Measurements from ENCODE around the gene ACSF3.

ACSF3 gene

DNA sequence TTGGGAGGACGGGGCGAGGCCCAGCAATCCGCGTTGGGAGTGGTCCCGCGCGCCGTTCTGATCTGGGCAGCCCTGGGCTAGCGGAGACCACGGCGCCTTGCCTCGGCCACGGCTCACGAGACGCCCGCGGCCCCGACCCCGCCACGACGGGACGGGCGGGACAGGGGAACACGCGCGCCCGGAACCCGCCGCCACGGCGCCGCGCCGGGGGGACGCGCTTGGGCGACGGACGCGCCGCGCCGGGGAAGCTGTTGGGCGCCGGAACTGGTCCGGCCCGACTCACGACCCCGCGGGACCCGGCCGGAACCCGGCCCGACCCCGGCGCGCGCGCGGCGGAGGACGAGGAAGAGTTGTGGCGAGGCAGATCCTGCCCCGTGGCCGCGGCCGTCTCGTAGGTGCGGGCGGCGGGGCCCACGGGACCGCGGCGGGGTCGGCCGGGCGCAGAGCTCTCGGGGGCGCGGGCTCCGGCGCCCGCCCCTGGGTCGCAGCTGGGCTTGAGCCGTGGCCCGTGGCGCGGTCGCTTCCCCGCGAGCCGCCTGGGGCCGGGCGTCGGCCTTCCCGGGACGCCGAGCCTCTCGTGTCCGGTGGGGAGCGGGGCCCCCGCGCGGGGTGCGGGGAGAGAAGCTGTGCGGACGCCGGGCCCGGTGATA lies at the start of gene ACSF3:
Gene ACSF3, plus strand, starts transcription at position 251 of the 650 bp plus-strand sequence. CDS start 6,830 bp downstream, outside the sequence.
- peak; percentile 72 for DNase-seq

DNA sequence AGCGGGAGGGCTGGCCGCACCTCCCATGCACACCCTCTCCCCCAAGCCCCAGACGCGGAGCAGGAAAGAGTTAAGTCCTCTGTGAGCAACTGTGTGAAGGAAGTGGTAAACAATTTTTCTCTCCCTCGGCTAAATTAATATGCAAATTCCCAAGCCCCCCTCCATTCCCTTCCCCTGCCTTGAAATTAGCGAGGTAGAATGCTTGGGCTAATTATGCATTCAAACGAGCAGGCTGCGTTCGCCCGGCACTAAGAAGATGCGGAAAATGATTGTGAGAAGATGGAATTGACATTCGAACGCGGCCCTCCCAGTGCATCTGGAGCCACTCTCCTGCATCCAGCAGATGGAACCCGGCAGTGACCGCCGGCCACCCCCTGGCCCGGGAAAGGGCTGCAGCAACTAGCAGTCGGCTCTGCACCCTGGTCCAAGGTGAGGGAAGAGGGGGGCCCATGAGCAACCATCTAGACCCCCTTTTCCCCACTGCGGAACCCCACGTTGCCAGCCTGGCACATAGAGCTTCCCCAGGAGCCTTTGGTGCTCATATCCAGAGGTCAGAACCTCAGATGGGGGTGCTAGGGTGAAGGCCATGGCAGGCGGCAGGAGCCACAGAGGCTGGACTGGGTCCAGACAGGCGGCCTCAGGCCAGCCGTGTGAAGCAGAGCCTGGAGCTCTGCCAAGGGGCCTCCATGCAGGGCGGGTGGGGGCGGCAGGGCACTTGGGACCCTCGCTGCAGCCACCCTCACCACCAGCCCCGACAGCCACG lies 49.1 kb upstream of the ACSF3 start:
- no peak for DNase-seq

DNA sequence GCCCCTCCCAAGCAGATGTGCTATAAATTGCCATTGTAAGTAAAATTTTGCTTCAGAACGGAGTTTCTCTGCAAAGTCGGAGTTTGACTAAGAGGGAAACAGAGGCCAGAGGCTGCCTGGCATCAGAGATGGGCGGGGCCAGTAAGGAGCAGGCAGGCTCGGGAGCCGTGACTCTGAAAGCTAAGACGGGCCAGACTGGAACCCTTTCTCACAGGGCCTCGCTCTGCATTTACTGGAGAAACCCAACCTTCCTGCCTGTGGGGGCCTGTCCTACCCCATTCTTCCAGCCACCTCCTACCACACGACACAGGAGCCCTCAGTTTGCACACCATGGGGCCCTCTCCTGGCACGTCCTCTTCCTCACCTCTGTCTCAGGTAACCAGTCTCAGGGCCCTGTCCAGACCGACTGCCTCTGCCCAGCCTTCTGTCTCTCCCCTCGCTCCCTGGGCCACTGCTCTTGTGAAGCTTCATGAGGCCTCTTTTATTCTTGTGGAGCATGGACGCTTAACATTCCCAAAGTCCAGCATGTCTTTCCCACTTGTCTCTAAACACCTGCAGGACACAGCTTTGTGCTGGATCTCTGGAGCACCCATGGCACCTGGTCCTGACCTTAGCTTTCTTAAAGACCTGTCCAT lies 48.4 kb upstream of the ACSF3 start:
- DNase-seq, result no peak

DNA sequence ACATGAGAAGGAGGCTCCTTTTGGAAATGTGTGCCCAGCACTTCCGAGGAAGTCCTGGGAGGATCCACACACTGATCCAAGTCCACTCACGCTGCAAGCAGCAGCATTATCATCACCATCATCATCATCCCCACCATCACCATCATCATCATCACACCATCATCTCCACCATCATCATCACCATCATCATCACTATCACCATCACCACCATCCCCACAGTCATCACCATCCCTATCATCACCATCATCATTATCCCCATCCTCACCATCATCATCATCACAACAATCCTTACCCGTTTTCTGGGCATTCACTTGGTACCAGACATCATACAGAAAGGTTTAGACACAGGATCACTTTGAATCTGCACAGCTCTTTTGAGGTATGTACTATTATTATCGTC lies 47.8 kb upstream of the ACSF3 start:
- DNase-seq, result no peak

DNA sequence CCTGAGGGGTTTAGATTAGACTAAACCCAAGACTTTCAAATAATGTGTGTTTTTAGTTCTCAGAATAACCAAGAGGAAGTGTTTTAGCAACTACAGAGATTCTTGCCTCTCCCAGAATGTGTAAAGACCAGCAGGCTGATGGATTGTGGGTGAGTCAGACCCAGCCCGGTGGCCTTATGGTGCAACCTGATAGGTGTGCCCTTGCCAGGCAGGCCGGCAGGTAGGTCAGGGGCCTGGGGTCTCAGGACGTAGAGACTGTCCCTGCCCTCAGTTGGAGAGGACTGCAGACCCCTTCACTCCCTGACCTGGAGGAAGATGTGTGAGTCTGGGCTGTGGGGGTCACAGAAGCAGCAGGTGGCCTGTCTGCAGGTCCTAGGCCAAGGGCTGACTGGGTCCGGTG lies 47.2 kb upstream of the ACSF3 start:
- DNase-seq, result no peak

DNA sequence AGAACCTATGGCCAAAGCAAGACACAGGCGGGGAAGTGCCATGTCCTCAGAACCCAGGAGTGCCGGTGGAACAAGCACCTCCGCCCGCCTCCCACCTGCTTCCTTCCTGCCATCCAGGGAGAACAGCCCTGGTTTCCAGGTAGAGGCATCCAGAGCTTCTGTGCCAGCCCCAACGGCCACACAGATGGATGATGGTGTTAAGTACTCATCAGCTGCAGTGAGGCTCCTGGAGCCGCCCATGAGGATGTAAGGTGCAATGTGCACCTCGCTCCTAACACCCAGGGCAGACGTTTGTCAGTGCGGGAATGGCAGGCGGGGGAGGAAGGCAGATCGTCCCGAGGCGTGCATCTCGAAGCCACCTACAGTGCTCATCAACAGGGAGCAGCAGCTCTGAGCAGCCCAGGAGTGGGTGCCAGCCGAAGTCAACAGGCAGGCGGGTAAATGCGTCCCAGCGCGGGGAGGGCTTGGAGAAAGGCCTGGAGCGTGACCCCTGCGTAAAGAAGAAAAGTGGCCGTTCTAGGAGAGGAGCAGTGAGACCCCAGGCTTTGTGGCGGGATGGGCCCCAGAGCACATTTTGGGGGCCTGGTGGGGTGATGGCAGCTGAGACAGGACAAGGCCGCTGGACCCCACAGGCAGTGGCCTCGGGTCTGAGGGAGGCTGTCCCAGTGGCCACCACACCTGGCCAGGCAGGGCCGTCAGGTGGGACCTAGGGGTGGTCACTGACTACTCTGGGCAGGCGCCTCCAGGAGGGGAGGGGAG lies 46.1 kb upstream of the ACSF3 start:
- DNase-seq, result no peak

DNA sequence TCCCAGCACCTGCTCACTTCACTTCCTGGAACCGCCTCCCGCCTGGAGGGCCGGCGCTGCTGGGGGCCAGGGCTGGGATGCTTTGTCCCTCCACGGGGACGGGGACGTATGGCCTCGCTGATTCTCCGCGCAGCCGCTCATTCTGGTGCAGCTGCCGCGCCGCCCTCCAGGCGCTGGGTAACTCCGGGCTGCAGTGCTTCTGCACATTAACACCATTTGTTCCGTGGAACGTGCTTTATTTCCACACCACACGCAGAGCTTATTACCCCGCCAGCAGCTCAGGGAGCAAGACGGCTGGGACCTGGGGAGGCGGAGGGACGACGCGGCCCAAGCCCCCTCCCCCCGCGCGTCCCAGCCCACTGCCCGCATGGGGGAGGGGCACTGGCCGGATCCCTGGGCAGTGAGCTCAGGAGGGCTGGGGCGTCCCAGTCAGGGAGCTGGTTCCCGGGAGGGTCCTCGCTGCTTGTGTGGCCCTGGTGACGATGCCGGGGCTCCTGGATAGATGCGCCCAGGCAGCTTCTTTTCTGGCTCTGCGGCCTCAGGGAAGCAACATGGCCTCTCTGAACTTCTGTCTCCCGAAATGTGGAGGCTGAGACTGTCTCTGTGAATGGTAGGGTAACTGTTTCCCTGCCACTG lies 45.4 kb upstream of the ACSF3 start:
- DNase-seq, result no peak

DNA sequence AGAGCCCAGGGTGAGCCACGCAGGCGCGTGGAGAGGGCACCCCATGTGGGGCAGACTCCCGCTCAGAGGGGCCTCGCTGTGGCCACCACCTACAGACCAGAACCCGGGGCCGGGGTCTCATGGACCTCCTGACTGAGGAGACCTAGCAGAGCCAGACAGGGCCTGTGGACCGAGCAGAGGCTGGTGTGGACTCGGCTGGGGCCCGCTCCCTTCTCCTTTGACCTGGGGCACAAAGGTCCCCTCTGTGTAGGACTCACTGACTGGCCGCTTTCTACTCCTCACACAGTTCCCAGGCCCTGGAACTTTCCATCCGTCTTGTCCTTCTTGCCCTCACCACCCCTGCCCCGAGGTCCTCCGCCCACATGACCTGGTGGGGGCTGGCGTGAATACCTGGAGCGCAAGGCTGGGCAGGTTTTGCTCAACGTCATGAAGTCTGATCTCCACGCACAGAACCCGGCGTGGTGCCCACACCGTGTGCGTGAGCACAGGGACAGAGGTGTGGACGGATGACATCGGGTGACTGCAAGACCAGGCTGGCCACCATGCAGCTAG lies 44.7 kb upstream of the ACSF3 start:
- no peak for DNase-seq

DNA sequence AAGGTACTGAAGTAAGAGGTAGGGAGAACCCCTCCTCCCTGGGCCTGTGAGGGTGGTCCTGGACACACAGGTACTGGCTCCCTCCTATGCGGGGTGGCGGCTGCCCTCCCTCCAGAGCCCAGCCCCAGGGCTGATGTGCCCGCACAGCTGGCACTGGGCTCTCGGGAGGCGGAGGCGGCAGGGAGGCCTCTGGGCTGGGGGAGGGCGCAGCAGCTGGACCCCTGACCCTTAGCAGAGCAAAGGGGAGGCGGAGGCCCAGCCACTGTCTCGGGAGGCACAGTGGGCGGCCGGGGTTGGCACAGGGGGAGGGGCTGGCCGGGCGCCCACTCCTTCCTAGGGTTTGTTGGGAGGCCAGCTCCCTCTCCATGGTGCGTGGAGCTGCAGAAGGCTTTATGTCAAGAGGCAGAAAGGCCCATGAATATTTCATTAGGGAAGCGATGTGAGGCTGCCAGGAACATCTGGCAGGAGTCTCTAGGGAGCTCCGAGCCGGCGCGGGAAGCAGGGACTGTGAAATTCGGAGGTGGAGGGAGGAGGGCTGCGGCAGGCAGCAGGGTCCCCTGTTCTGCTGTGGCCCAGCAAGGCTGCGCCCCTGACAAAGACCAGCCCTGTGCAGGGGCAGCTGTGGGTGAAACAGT lies 44.1 kb upstream of the ACSF3 start:
- DNase-seq, result no peak

DNA sequence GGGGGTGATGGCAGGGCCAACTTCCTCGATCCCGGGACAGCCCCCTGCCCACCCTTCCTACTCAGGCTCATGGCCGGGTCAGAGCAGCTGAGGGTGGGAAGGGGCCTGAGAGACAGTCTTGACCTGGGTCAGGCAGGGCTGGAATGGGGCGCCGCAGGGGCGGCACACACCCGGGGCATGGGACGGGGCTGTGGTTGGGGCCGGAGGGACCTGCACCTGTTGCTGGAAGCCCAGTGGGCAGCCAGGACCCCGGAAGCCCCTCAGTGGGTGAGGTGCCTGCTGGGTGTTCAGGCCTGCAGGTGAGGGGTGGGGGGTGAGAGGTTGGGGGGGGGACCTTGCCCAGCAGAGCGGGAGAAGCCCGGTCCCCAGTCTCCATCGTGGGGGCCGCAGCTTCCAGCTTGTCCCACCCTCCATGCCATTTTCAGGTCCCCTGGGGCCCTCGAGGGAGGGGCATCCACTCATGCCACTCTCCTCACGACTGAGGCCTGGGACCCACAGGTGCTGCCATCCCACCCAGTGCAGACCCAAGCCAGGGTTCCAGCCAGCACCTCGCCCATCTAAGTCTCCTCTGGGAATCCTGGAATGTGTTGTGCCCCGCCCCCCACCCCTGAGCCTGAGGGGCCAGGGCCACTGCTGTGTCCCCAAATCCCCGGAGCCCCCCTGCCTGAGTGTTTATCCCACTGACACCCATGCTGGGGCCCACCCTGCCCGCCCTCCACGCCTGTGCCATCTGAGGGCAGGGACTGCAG lies 43.4 kb upstream of the ACSF3 start:
- DNase-seq, result no peak

DNA sequence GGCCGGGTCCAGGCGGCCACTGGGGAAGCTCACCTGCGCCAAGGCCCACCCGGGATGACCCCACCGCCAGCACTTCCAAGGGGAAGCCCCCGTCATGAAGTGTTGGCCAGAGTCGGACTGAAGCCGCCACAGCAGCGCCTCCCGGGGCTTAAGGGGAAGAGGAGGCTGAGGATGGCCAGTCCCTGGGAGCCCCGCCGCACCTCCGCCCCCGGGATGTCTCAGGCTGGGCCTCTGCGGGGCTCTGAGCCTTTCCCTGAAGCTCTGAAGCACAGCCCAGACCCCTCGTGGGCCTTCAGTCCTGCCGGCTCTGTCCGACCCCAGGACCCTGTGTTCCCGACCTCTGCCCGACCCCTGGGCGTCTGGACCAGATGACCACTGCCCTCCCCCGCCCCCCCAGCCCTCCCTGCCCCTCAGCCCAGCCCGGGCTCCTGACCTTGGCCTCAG lies 42.8 kb upstream of the ACSF3 start:
- DNase-seq, result no peak

DNA sequence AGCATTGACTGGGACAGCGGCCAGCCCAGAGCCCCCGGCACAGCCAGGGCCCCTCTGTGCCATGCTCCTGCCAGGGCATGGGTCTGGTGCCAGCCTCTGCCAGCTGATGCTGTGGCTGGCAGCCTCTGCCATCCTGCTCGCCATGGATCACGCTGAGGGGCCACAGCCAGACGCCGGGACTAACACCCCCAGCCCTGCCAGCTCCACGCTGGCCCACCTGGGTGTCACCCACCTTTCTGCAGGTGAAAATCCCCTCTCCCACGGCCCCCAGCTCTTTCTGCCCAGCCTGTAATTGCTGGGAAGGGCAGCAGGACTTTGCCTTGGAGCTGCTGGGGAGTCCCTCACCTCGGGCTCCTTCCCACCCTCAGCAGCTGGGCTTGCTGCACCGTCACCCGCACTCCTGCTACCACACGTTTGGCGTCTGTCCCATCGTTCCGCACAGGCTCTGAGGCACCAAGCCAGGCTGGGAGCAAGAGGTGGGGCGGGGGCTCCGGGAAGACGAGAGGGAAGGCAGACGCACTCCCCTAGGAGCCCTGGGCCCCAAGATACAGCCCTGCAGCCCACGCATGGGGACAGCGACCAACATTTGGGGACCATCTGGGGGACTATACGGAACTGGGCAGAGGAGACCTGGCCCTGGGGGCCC lies 42.0 kb upstream of the ACSF3 start:
- no peak for DNase-seq

DNA sequence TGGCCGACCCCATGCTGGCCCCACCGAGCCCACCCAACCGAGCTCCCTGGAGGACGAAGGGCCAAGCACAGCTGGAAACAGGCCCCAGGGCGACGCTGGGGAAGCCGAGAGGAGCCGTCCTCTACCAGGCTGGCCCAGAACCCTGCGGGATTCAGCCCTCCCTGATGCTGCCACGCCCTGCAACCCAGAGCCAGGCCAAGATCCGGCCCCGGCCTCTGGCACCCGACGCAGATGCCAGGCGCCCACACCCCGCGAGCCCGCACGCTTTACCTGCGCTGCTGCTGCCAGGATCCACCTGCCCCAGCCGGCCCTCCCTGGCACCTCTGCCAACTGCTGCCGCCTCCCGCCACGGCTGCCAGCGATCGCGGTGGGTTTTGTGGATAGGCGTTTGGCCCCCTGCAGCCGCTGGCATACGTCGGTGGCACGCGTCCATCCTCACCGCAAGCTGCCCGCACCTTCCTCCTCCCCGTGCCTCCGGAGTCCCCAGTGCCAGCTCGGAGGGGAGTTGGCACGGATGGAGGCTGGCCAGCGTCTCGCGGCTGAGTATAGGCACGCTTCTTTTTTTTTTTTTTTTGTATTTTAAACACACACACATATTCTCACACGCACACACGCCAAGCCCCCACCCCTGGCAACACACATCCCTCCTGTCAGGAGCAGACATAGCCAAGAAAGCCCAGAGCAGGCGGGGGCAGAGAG lies 41.3 kb upstream of the ACSF3 start:
- no peak for DNase-seq

DNA sequence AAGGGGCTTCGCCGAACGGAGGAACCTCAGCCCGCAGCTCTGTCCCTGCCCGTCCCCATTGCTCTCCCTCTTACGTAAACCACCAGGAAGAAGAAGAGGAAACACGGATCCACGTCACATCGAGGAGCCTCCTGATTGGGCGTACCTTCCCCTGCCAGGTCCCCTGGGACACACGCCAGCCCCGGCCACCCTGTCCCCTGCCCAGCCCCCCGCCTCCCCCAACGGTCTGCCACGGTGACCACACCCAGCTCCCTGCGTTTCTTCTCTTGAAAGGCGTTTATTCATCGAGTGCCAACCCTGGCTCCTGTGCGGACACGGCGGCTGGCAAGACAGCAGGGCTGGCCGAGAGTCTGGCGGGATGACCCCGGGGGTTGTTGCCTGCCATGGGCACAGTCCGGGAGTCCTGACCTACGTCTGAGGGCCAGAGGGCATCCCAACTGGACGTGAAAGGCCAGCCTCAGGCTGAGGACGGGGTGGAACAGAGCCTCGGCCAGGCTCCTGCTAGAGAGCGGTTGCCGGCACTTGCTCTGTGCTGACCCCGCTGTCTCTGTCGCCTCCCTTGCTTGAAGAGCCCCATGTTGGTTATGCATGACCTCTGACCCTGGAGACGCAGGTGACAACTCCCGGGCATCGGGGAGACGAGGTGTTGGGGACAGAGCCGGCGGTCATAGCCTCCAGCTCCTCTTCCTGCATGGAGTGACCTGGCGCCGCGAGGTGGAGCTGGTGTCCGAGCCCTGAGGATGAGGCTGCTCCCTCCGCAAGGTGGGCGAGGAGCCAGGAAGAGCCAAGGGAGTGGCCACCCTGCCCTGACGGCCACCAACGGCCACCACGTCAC lies 40.5 kb upstream of the ACSF3 start:
- DNase-seq, result no peak

DNA sequence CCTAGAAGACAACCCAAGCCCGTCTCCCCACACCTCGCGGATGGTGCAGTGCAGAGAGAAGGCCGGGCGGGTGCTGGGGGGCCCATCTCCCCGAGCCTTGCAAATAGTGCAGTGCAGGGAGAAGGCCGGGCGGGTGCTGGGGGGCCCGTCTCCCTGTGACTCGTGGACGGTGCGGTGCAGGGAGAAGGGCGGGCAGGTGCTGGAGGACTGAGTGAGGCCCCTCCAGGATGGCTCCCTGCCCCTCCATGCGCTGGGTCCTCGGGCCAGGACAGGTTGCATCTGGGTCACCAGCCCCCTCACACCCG lies 40.0 kb upstream of the ACSF3 start:
- DNase-seq, result no peak

DNA sequence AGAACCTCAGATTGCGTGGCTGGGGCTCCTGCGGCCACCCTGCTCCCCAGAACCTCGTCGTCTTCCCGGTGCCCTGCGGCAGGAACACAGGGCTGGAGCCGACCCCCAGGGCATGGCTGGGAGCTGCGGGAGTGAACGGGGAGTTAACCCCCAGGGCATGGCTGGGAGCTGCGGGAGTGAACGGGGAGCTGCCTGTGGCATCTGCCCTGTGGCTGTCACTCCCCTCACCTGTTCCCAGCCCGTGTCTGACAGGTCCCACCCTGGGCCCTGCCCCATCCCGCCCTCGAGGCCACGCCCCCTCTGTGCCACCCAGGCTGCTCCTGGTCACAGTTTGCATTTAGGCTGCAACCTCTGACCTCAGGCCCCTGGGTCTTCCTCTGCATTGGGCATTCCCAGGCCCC lies 39.4 kb upstream of the ACSF3 start:
- DNase-seq, result no peak

DNA sequence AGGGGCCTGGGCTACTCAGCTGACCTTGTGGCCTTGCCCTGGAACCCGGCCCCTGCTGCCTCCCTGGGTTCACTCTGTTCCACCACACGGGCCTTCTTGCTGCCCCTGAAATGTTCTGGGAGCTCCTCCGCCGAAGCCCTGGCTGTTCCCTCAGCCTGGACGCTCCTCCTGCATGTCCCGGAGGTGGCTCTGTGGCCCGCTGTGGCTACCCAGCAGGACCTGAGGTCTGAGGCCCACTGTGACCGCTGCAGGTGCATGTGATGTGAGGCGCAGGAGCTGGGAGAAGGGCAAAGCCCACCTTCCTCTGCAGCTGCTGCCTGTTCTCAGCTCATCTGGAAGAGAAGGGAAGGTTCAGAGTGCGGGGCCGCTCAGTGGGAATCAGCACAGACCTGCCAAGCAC lies 38.9 kb upstream of the ACSF3 start:
- no peak for DNase-seq

DNA sequence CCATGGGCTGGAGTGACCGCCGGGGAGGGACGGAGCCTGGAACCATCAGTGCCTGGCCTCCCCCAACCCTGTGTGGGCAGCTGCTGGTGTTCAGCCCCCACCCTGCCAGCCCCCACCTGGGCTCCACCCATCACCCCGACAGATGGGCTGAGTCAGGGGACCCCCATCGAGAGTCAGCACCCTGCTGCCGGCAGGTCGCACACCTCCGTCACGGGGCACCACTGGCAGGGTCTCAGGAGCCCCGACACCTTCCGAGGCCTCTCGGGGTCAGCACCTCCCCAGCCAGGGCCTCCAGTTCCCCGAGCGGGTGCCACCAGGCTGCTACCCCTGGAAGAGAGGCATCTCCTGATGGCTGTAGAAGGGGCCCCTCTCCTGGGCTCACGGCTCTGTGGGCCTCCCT lies 38.3 kb upstream of the ACSF3 start:
- DNase-seq, result no peak

DNA sequence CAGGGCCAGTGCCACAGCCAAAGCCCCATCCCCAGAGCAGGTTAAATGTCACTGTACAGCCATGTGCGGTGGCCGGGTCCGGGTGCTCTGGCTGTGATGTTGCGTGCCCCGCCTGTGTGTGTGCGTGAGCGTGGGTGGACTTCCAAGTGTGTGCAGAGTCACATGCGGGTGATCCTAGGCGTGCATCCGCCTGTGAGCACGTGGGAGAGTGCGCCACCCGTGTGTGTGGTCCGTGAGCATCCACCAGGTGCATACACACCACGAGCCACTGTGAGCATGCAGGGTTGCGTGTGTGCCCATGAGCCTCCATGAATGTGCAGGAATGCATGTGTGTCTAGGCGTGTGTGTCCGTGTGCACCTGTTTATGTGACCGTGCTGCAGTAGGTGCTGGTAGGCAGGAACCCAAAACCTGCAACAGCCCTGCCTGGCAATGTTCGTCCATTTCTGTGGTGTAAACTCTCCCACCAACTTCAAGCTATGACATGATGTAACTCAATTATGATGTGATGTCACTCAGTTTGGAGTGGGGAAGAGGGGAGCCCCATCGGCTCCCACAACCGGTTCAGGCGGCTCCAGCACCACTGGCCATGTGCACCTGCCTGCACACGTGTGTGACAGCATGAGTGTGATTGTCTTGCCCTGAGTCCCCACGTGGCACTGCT lies 37.6 kb upstream of the ACSF3 start:
- no peak for DNase-seq
